GM12878 (cell line): ENCODE data around the gene TEPSIN. TPM values are rescaled to one million over a fixed set of nuclear protein-coding genes. Genes with fewer than 3 reads are reported as not detected.
A peak's percentile ranks its signal among the peaks of the same experiment; 100 is the strongest.

Source experiments
- ASH2L ChIP-seq: fragments of 300-600, 200-600 bp; sonication (generic); IDR thresholded peaks from 2 replicates; pipeline ENCODE4 v1.6.1; 2017; ENCODE audit warnings: low read depth, mild to moderate bottlenecking, borderline replicate concordance
- BACH1 ChIP-seq: fragments of 450-650 bp; IDR thresholded peaks from 2 replicates; pipeline ENCODE4 v1.6.1; 2017; ENCODE audit warnings: mild to moderate bottlenecking, borderline replicate concordance
- CBFB ChIP-seq: IDR thresholded peaks from 2 replicates; pipeline ENCODE4 v1.6.1; 2016; ENCODE audit warnings: antibody characterized with exemption, low read depth
- CREB1 ChIP-seq: IDR thresholded peaks from 2 replicates; pipeline ENCODE4 v1.6.1; 2012; ENCODE audit warnings: low read depth, mild to moderate bottlenecking, inconsistent platforms
- ESRRA ChIP-seq: IDR thresholded peaks from 2 replicates; pipeline ENCODE4 v1.6.1; 2012; ENCODE audit warnings: mild to moderate bottlenecking, low read length, improper control_type of control experiment
- FOS ChIP-seq: IDR thresholded peaks from 3 replicates; pipeline ENCODE4 v1.6.1; 2011; ENCODE audit warnings: borderline replicate concordance; ENCODE audit not compliant: insufficient read length; ENCODE audit errors: extremely low read depth
- FOXM1 ChIP-seq: IDR thresholded peaks from 2 replicates; pipeline ENCODE4 v1.6.1; 2012; ENCODE audit warnings: low read depth, mild to moderate bottlenecking, inconsistent platforms, low read length, moderate library complexity
- GABPA ChIP-seq: IDR thresholded peaks from 2 replicates; pipeline ENCODE4 v1.6.1; 2014; ENCODE audit warnings: antibody characterized with exemption, low read depth, mild to moderate bottlenecking, inconsistent platforms
- IKZF1 ChIP-seq: fragments of 450-650 bp; conservative IDR thresholded peaks from 2 replicates; pipeline ENCODE4 v1.6.1; 2017; ENCODE audit warnings: antibody characterized with exemption, mild to moderate bottlenecking
- MYB ChIP-seq: fragments of 150-350 bp; IDR thresholded peaks from 2 replicates; pipeline ENCODE4 v1.6.1; 2014; ENCODE audit warnings: mild to moderate bottlenecking, low read depth, low read length, borderline replicate concordance
- NBN ChIP-seq: fragments of 450-650 bp; IDR thresholded peaks from 2 replicates; pipeline ENCODE4 v1.6.1; 2016
- NR2C1 ChIP-seq: fragments of 450-650 bp; IDR thresholded peaks from 2 replicates; pipeline ENCODE4 v1.6.1; 2017; ENCODE audit warnings: antibody characterized with exemption, mild to moderate bottlenecking, moderate library complexity
- NR2F1 ChIP-seq: fragments of 450-650 bp; conservative IDR thresholded peaks from 2 replicates; pipeline ENCODE4 v1.6.1; 2017; ENCODE audit warnings: mild to moderate bottlenecking
- PAX5 ChIP-seq: IDR thresholded peaks from 2 replicates; pipeline ENCODE4 v1.6.1; 2011; ENCODE audit warnings: low read depth, low read length, borderline replicate concordance
- PAX8 ChIP-seq: fragments of 450-650 bp; IDR thresholded peaks from 2 replicates; pipeline ENCODE4 v1.6.1; 2017; ENCODE audit warnings: mild to moderate bottlenecking, moderate library complexity
- POLR2AphosphoS2 ChIP-seq: IDR thresholded peaks from 2 replicates; pipeline ENCODE4 v1.6.1; 2011; ENCODE audit warnings: low read depth, mild to moderate bottlenecking, low read length, improper control_type of control experiment, moderate library complexity
- RELA ChIP-seq: fragments of 450-650 bp; IDR thresholded peaks from 2 replicates; pipeline ENCODE4 v1.8.0; 2014; ENCODE audit warnings: borderline replicate concordance; ENCODE audit not compliant: partially characterized antibody
- YBX1 ChIP-seq: fragments of 450-650 bp; IDR thresholded peaks from 2 replicates; pipeline ENCODE4 v1.6.1; 2016; ENCODE audit warnings: antibody characterized with exemption
- YY1 ChIP-seq: IDR thresholded peaks from 2 replicates; pipeline ENCODE4 v1.6.1; 2011; ENCODE audit warnings: low read depth, mild to moderate bottlenecking, low read length
- ZNF274 ChIP-seq: IDR thresholded peaks from one replicate; pipeline ENCODE4 v1.8.0; 2011; ENCODE audit not compliant: insufficient read length, insufficient read depth
- ZZZ3 ChIP-seq: IDR thresholded peaks from 2 replicates; pipeline ENCODE4 v1.6.1; 2011; ENCODE audit warnings: low read depth; ENCODE audit not compliant: control insufficient read depth, insufficient read length
- polyA plus RNA-seq, 11 experiments: library from polyadenylated mRNA; depleted of rRNA in 4 of 11; unstranded in 6 of 11; stranded (reverse) in 5 of 11; fragments of >200 nt; fragmentation: Nextera tagmentation in 4 of 11; fragmentation: Illumina TruSeq in 1 of 11; extraction: Ambion mirVana in 4 of 11; extraction: Trizol in 1 of 11; gene quantifications; 1 replicate in 1 of 11; 2 replicates in 10 of 11; pipeline versions ENCODE4 v1.2.1 to v1.2.3, GENCODE V29; 2011 to 2016; ENCODE audit warnings: inconsistent platforms in 2 of 11, missing spikeins in 2 of 11, low read depth in 1 of 11
- total RNA-seq, 4 experiments: library from RNA; depleted of rRNA in 3 of 4; stranded (reverse); fragments of >200 nt in 3 of 4; fragmentation: Illumina TruSeq in 1 of 4; extraction: Trizol in 1 of 4; gene quantifications; 2 replicates each; pipeline versions ENCODE4 v1.2.1 to v1.2.3, GENCODE V29; 2013 to 2021
- TF ChIP-seq, protein P1 (sequence below): fragments of 450-650 bp; formaldehyde crosslinking; IDR thresholded peaks from 2 replicates; pipeline ENCODE4 v1.5.0; 2022; ENCODE audit warnings: mild to moderate bottlenecking, missing genetic modification characterization
- TF ChIP-seq, protein P2 (sequence below), 3 experiments: IDR thresholded peaks in 2 of 3; conservative IDR thresholded peaks in 1 of 3; 2 replicates each; pipeline ENCODE4 v1.5.1; 2011; ENCODE audit warnings: low read depth in 3 of 3, low read length in 3 of 3, mild to moderate bottlenecking in 3 of 3, control low read depth in 2 of 3, moderate library complexity in 2 of 3, inconsistent platforms in 1 of 3, mixed read lengths in 1 of 3; ENCODE audit not compliant: control insufficient read depth in 2 of 3, insufficient read depth in 1 of 3; ENCODE audit errors: extremely low read depth in 1 of 3
- TF ChIP-seq, protein P3 (sequence below): IDR thresholded peaks from 2 replicates; pipeline ENCODE4 v1.6.1; 2012; ENCODE audit warnings: low read depth, low read length, improper control_type of control experiment
- TF ChIP-seq, protein P4 (sequence below): fragments of 450-650 bp; IDR thresholded peaks from 2 replicates; pipeline ENCODE4 v1.6.1; 2017; ENCODE audit warnings: low read depth, mild to moderate bottlenecking, moderate library complexity

Gene TEPSIN
- total and polyA plus RNA-seq, 10 of the 15 experiments (the other 5 are each of a cell fraction or from before 2014, with no cell fraction given): 0.87 to 36.7 (median 5.3) TPM

DNA sequence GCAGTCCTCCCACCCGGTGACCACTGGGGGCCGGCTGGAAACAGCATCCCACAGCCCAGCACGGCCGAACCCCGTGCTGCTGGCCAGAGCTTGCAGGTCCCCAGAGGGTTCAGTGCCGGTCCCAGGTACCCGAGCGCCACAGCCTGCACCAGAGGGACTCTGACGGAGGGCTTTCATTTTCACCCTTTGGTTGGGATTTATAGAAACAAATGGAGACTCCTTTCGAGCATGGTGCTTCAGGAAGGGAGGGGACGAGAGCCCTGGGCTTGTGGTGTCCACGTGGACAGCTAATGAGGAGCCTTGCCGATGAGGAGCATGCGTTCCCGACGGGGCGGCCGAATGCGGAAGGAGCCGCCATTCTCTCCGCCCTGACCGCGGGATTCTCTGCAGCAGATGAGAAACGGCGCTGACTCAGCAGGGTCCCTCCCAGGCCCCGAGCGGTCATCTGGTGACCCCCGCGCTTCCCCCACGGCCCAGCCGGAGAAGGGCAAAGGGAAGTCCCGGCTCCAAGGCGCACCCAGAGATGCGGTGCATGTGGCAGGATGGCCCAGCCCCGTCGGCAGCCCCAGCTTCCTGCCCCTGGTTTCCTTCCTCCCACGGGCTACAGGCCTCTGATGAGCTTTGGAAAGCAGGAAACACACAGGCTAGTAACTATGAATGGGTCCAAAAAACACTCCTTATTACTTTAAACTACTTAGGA lies 46.5 kb upstream of the TEPSIN start (continued):
- TF ChIP-seq, protein P1, sequence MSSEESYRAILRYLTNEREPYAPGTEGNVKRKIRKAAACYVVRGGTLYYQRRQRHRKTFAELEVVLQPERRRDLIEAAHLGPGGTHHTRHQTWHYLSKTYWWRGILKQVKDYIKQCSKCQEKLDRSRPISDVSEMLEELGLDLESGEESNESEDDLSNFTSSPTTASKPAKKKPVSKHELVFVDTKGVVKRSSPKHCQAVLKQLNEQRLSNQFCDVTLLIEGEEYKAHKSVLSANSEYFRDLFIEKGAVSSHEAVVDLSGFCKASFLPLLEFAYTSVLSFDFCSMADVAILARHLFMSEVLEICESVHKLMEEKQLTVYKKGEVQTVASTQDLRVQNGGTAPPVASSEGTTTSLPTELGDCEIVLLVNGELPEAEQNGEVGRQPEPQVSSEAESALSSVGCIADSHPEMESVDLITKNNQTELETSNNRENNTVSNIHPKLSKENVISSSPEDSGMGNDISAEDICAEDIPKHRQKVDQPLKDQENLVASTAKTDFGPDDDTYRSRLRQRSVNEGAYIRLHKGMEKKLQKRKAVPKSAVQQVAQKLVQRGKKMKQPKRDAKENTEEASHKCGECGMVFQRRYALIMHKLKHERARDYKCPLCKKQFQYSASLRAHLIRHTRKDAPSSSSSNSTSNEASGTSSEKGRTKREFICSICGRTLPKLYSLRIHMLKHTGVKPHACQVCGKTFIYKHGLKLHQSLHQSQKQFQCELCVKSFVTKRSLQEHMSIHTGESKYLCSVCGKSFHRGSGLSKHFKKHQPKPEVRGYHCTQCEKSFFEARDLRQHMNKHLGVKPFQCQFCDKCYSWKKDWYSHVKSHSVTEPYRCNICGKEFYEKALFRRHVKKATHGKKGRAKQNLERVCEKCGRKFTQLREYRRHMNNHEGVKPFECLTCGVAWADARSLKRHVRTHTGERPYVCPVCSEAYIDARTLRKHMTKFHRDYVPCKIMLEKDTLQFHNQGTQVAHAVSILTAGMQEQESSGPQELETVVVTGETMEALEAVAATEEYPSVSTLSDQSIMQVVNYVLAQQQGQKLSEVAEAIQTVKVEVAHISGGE (CRISPR knock-in tag): no peak
- TF ChIP-seq NR2C1 (no peak), YBX1 (no peak), CBFB (peak; percentile 25; the same call in 1 of the 2 replicates), ASH2L (no peak), BACH1 (no peak), NR2F1 (no peak), YY1 (peak; percentile 88), POLR2AphosphoS2 (no peak), MYB (no peak), FOXM1 (no peak), RELA (no peak), PAX8 (no peak), ZNF274 (no peak), GABPA (no peak), NBN (no peak), PAX5 (no peak), FOS (no peak), CREB1 (no peak), ESRRA (no peak), ZZZ3 (no peak), IKZF1 (peak; percentile 93)
- TF ChIP-seq, protein P2, sequence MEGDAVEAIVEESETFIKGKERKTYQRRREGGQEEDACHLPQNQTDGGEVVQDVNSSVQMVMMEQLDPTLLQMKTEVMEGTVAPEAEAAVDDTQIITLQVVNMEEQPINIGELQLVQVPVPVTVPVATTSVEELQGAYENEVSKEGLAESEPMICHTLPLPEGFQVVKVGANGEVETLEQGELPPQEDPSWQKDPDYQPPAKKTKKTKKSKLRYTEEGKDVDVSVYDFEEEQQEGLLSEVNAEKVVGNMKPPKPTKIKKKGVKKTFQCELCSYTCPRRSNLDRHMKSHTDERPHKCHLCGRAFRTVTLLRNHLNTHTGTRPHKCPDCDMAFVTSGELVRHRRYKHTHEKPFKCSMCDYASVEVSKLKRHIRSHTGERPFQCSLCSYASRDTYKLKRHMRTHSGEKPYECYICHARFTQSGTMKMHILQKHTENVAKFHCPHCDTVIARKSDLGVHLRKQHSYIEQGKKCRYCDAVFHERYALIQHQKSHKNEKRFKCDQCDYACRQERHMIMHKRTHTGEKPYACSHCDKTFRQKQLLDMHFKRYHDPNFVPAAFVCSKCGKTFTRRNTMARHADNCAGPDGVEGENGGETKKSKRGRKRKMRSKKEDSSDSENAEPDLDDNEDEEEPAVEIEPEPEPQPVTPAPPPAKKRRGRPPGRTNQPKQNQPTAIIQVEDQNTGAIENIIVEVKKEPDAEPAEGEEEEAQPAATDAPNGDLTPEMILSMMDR (IDR thresholded peaks at IDR 0.05 in 2 of 3, conservative IDR thresholded peaks at IDR 0.05 in 1 of 3; ENCODE audit: control insufficient read depth in 2 of 3, extremely low read depth in 1 of 3, insufficient read depth in 1 of 3, low read depth in 3 of 3, low read length in 3 of 3): no peak
- TF ChIP-seq, protein P3, sequence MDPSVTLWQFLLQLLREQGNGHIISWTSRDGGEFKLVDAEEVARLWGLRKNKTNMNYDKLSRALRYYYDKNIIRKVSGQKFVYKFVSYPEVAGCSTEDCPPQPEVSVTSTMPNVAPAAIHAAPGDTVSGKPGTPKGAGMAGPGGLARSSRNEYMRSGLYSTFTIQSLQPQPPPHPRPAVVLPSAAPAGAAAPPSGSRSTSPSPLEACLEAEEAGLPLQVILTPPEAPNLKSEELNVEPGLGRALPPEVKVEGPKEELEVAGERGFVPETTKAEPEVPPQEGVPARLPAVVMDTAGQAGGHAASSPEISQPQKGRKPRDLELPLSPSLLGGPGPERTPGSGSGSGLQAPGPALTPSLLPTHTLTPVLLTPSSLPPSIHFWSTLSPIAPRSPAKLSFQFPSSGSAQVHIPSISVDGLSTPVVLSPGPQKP: 0 out of 2 replicates have a peak, but pooled peaks have one; percentile 22
- TF ChIP-seq, protein P4, sequence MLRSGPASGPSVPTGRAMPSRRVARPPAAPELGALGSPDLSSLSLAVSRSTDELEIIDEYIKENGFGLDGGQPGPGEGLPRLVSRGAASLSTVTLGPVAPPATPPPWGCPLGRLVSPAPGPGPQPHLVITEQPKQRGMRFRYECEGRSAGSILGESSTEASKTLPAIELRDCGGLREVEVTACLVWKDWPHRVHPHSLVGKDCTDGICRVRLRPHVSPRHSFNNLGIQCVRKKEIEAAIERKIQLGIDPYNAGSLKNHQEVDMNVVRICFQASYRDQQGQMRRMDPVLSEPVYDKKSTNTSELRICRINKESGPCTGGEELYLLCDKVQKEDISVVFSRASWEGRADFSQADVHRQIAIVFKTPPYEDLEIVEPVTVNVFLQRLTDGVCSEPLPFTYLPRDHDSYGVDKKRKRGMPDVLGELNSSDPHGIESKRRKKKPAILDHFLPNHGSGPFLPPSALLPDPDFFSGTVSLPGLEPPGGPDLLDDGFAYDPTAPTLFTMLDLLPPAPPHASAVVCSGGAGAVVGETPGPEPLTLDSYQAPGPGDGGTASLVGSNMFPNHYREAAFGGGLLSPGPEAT: 0 out of 2 replicates have a peak, but pooled peaks have one; percentile 20
